H1 (cell line): ENCODE measurements around the gene NEK4. TPM values are rescaled to one million over a fixed set of nuclear protein-coding genes. Genes with fewer than 3 reads are reported as not detected.

Experiments
- BRCA1 ChIP-seq: IDR thresholded peaks from 2 replicates; pipeline ENCODE4 v1.6.1; 2012; ENCODE audit warnings: low read depth, low read length, improper control_type of control experiment
- CEBPB ChIP-seq: IDR thresholded peaks from 2 replicates; pipeline ENCODE4 v1.6.1; 2012; ENCODE audit warnings: low read depth, low read length
- CHD7 ChIP-seq: fragments of 300-600 bp; sonication (generic); IDR thresholded peaks from 2 replicates; pipeline ENCODE4 v1.7.1; 2012; ENCODE audit warnings: low read length, moderate library complexity, mild to moderate bottlenecking, inconsistent platforms; ENCODE audit not compliant: insufficient replicate concordance
- E2F6 ChIP-seq: IDR thresholded peaks from 2 replicates; pipeline ENCODE4 v1.6.1; 2012; ENCODE audit warnings: inconsistent platforms
- KDM4A ChIP-seq: IDR thresholded peaks from one replicate; pipeline ENCODE4 v1.7.1; 2012; ENCODE audit warnings: low read depth, mild to moderate bottlenecking, moderate library complexity, low read length, inconsistent platforms; ENCODE audit not compliant: severe bottlenecking
- KDM5A ChIP-seq: fragments of 200-600 bp; IDR thresholded peaks from 2 replicates; pipeline ENCODE4 v1.7.1; 2012; ENCODE audit warnings: mild to moderate bottlenecking, low read length, inconsistent platforms, mixed read lengths
- TAF1 ChIP-seq: IDR thresholded peaks from 2 replicates; pipeline ENCODE4 v1.6.1; 2011; ENCODE audit warnings: mild to moderate bottlenecking, low read depth, low read length
- polyA plus RNA-seq, 7 experiments: library from polyadenylated mRNA; depleted of rRNA in 3 of 7; stranded (reverse) in 5 of 7; unstranded in 2 of 7; fragments of >200 nt in 5 of 7; fragments of 200-250 nt in 2 of 7; gene quantifications; 1 replicate in 5 of 7; 2 replicates in 1 of 7; 4 replicates in 1 of 7; pipeline versions ENCODE4 v1.2.1 to v1.2.3, GENCODE V29; 2011 to 2013; ENCODE audit warnings: missing spikeins in 2 of 7, mixed read lengths in 2 of 7
- total RNA-seq: library from RNA; stranded (reverse); fragmentation: NEBNext Ultra II Directional; extraction: Animal tissue kit (Norgen Biotek cat#: 25700); gene quantifications from 2 replicates; pipeline ENCODE4 v1.2.1, GENCODE V29; 2021

Gene NEK4
- total and polyA plus RNA-seq, 2 of the 8 experiments (the other 6 are each of a cell fraction or from before 2014, with no cell fraction given), result 7.5 to 40.0 TPM

GRCh38 chr3:52809149-52809548 is 38.4 kb upstream of the NEK4 start (continued):
- TF ChIP-seq CHD7, result no peak
- no peak for TF ChIP-seq BRCA1
- TF ChIP-seq KDM4A, result no peak
- no peak for TF ChIP-seq E2F6
- TF ChIP-seq CEBPB, result no peak
- no peak for TF ChIP-seq KDM5A
- no peak for TF ChIP-seq TAF1
